ENCODE data around the gene PTPRC. TPM values are rescaled to one million over a fixed set of nuclear protein-coding genes. Genes with fewer than 3 reads are reported as not detected.

PTPRC gene
- total RNA-seq, 1 donor from 2014 or later, result 0.29 TPM

GRCh38 chr1:198664068-198664788, 25.4 kb downstream of the PTPRC start:
- Histone ChIP-seq H3K27me3 (ENCODE audit: control insufficient read depth, insufficient read depth, low read length) (no peaks in the 10 kb centered on the region), H3K4me3 (ENCODE audit: low read depth, low read length) (no peak overlapping the region), H3K36me3 (ENCODE audit: control insufficient read depth, insufficient read depth, low read length) (no peaks in the 10 kb centered on the region)
- no peak for TF ChIP-seq CTCF (IDR thresholded peaks at IDR 0.05; ENCODE audit: insufficient read depth, low read length, poor library complexity, severe bottlenecking)
- no peak for DNase-seq (ENCODE audit: low read depth)

GRCh38 chr1:198667186-198667585, 28.3 kb downstream of the PTPRC start:
- Histone ChIP-seq H3K36me3 (ENCODE audit: control insufficient read depth, insufficient read depth, low read length) (no peaks in the 10 kb centered on the region), H3K27me3 (ENCODE audit: control insufficient read depth, insufficient read depth, low read length) (no peaks in the 10 kb centered on the region), H3K4me3 (ENCODE audit: low read depth, low read length) (no peak overlapping the region)
- DNase-seq (ENCODE audit: low read depth), result no peak
- TF ChIP-seq CTCF (IDR thresholded peaks at IDR 0.05; ENCODE audit: insufficient read depth, low read length, poor library complexity, severe bottlenecking), result no peak

- H3K27me3 ChIP-seq (ENCODE audit: control insufficient read depth, insufficient read depth, low read length), result no peaks in the 10 kb centered on the region
- no peaks in the 10 kb centered on the region for H3K36me3 ChIP-seq (ENCODE audit: control insufficient read depth, insufficient read depth, low read length)
- no peak for DNase-seq (ENCODE audit: low read depth)
- H3K4me3 ChIP-seq (ENCODE audit: low read depth, low read length), result no peak overlapping the region
- TF ChIP-seq CTCF (IDR thresholded peaks at IDR 0.05; ENCODE audit: insufficient read depth, low read length, poor library complexity, severe bottlenecking), result no peak
Observed at GRCh38 chr1:198667807-198668206, 29.0 kb downstream of the PTPRC start.

GRCh38 chr1:198669023-198669698, 30.3 kb downstream of the PTPRC start:
- Histone ChIP-seq H3K4me3 (ENCODE audit: low read depth, low read length) (no peak overlapping the region), H3K27me3 (ENCODE audit: control insufficient read depth, insufficient read depth, low read length) (no peaks in the 10 kb centered on the region), H3K36me3 (ENCODE audit: control insufficient read depth, insufficient read depth, low read length) (no peaks in the 10 kb centered on the region)
- DNase-seq (ENCODE audit: low read depth), result peak; percentile 88
- TF ChIP-seq CTCF (IDR thresholded peaks at IDR 0.05; ENCODE audit: insufficient read depth, low read length, poor library complexity, severe bottlenecking), result no peak

- H3K36me3 ChIP-seq (ENCODE audit: control insufficient read depth, insufficient read depth, low read length), result no peaks in the 10 kb centered on the region
- no peak overlapping the region for H3K4me3 ChIP-seq (ENCODE audit: low read depth, low read length)
- no peaks in the 10 kb centered on the region for H3K27me3 ChIP-seq (ENCODE audit: control insufficient read depth, insufficient read depth, low read length)
- TF ChIP-seq CTCF (IDR thresholded peaks at IDR 0.05; ENCODE audit: insufficient read depth, low read length, poor library complexity, severe bottlenecking), result no peak
- no peak for DNase-seq (ENCODE audit: low read depth)
Observed at GRCh38 chr1:198669771-198670170, 30.9 kb downstream of the PTPRC start.
